Measurements from ENCODE around the gene CORO1C.
"Not testable (repeated sequence)": the region's sequence is repeated elsewhere in the genome, so short reads cannot be mapped to it uniquely, and the experiment has no call there.

Gene CORO1C

DNA sequence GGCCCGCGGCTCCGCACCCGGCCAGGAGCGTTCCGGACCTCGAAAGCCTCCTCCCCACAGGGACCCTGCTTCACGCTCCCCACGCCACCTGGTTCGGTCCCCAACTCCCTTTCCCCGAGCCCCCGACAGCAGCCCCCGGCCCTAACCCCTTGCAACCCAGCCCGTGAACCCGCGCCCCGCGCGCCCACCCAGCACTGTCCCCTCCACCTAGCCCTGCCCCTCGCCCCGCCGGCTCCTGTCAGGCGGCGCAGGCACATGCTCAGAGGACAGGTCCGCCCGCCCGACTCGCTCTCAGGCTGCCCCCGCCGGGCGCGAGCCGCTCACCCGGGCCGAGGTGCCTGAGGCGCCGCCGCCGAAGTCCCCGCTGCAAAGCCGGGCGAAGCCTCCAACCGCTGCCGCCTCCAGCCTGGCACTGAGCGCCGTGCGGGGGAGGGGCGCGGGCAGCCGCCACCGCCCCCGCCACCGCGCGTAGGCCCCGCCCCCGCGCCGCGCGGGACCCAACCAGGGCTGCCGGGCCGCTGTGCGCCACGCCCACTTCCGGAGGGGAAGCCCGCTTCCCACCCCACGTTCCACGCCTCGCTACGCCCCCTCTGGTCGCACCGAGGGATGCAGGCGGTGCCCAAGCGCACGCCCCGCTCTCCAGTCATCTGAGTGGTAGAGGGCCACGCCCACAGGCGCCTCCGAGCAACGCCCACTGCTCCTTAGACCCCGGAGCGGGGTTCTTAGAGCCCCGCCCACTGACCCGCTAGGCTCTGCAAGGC is at the start of gene CORO1C:
TSS of gene CORO1C (minus strand) at position 414 of the 761 bp plus-strand sequence. CDS start 30,200 bp downstream, outside the sequence.
- Histone ChIP-seq H3K4me3 (ENCODE audit: low read length in 2 of 2) (peak within 1 kb of the TSS; percentile 87 to 95), H3K9me3 (ENCODE audit: control insufficient read depth in 2 of 2, low read length in 2 of 2) (no peaks in the 10 kb centered on the region), H3K9ac (ENCODE audit: low read length in 2 of 2) (peak within 1 kb of the TSS; percentile 94 to 97), H3K4me1 (ENCODE audit: control insufficient read depth, insufficient read depth, low read length) (peaks cover 12% of the 10 kb centered on the region), H3K27me3 (ENCODE audit: control insufficient read depth in 1 of 2, insufficient read depth in 2 of 2, low read length in 2 of 2) (no peaks in the 10 kb centered on the region), H3K27ac (ENCODE audit: low read length) (peak within 1 kb of the TSS; percentile 98), H3K36me3 (ENCODE audit: control insufficient read depth in 2 of 2, insufficient read depth in 2 of 2, low read length in 2 of 2) (no peaks in the 10 kb centered on the region)

DNA sequence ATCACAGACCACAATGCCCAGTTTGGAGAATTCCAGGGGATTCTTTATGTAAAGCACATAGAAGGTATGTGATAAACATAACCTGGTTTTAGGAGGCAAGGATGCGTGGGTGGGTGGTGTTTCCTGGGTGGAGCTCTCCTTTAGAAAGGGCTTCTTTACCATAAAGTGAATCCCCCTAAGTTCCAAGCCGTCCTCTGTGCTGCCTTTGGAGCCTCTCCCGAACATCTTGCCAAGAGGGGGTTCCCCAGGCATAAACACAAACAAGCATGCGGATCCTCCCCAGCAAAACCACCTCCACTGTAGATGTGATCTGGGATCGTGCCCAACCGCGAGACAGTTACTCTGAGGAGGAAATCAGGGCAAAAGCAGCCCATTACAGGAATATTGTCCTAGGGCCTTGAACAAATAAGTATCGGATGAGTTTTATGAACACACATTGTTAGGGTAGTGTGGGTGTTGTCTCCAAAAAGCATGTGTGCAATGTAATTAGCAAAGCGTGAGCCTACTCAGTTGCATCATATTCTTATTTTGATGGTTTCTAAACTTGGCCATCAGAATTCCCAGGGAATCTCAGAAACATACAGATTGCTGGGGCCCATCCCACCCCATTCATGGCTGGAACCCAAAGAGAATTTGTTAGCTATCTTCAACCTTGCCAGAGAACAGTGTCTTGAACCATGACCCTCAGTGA is 48.8 kb upstream of the CORO1C start:
- Histone ChIP-seq H3K27ac (ENCODE audit: low read length) (no peak overlapping the region), H3K36me3 (ENCODE audit: control insufficient read depth in 2 of 2, insufficient read depth in 2 of 2, low read length in 2 of 2) (peaks cover 3 to 7% of the 10 kb centered on the region in 2 donors), H3K27me3 (ENCODE audit: control insufficient read depth in 1 of 2, insufficient read depth in 2 of 2, low read length in 2 of 2) (no peaks in the 10 kb centered on the region), H3K4me3 (ENCODE audit: low read length in 2 of 2) (no peak overlapping the region), H3K9ac (ENCODE audit: low read length in 2 of 2) (no peak overlapping the region), H3K4me1 (ENCODE audit: control insufficient read depth, insufficient read depth, low read length) (peaks cover 13% of the 10 kb centered on the region), H3K9me3 (ENCODE audit: control insufficient read depth in 2 of 2, low read length in 2 of 2) (no peaks in the 10 kb centered on the region)

DNA sequence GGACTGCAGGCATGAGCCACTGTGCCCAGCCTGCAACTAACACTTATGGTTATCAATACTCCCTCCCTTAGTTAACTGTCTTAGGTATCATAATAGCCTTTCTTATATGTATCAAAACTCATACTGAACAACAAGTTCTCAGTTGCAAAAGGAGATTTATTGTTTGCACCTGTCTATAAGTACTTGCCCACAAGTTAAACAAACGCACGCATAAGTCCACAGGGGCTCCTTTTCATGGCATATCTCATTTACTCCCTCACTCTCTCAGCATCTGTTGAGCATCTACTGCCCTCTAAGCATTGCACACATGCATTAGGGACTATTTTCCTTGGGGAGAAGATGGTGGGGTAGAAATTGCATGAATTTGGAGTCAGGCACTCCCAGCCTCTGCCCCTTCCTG is 46.7 kb upstream of the CORO1C start:
- Histone ChIP-seq H3K4me1 (ENCODE audit: control insufficient read depth, insufficient read depth, low read length) (peaks cover 21% of the 10 kb centered on the region), H3K9ac (ENCODE audit: low read length in 2 of 2) (no peak overlapping the region), H3K4me3 (ENCODE audit: low read length in 2 of 2) (no peak overlapping the region), H3K27ac (ENCODE audit: low read length) (no peak overlapping the region), H3K27me3 (ENCODE audit: control insufficient read depth in 1 of 2, insufficient read depth in 2 of 2, low read length in 2 of 2) (no peaks in the 10 kb centered on the region), H3K36me3 (ENCODE audit: control insufficient read depth in 2 of 2, insufficient read depth in 2 of 2, low read length in 2 of 2) (no peaks in the 10 kb centered on the region), H3K9me3 (ENCODE audit: control insufficient read depth in 2 of 2, low read length in 2 of 2) (no peaks in the 10 kb centered on the region)

DNA sequence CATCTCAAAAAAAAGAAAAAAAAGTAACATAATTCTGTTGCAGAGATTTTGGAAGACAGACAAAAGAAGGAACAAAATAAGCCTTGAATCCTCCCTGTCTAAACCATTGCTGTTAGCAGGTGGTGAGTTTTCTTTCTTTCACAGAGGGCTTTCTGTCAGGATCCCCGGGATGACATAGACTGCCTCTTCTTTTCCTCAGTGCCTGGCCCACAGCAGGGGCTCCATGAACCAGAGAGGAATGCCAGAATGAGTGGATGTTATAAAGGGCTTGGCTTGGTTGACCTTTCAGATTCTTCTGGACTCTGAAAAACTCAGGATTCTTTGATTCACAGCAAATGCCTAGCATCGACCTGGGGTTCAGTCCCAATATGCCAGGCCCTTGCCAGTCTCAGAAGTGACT is 45.8 kb upstream of the CORO1C start:
- Histone ChIP-seq H3K4me3 (ENCODE audit: low read length in 2 of 2) (no peak overlapping the region), H3K9me3 (ENCODE audit: control insufficient read depth in 2 of 2, low read length in 2 of 2) (no peaks in the 10 kb centered on the region), H3K27ac (ENCODE audit: low read length) (no peak overlapping the region), H3K36me3 (ENCODE audit: control insufficient read depth in 2 of 2, insufficient read depth in 2 of 2, low read length in 2 of 2) (no peaks in the 10 kb centered on the region), H3K4me1 (ENCODE audit: control insufficient read depth, insufficient read depth, low read length) (peaks cover 30% of the 10 kb centered on the region), H3K9ac (ENCODE audit: low read length in 2 of 2) (no peak overlapping the region), H3K27me3 (ENCODE audit: control insufficient read depth in 1 of 2, insufficient read depth in 2 of 2, low read length in 2 of 2) (no peaks in the 10 kb centered on the region)

DNA sequence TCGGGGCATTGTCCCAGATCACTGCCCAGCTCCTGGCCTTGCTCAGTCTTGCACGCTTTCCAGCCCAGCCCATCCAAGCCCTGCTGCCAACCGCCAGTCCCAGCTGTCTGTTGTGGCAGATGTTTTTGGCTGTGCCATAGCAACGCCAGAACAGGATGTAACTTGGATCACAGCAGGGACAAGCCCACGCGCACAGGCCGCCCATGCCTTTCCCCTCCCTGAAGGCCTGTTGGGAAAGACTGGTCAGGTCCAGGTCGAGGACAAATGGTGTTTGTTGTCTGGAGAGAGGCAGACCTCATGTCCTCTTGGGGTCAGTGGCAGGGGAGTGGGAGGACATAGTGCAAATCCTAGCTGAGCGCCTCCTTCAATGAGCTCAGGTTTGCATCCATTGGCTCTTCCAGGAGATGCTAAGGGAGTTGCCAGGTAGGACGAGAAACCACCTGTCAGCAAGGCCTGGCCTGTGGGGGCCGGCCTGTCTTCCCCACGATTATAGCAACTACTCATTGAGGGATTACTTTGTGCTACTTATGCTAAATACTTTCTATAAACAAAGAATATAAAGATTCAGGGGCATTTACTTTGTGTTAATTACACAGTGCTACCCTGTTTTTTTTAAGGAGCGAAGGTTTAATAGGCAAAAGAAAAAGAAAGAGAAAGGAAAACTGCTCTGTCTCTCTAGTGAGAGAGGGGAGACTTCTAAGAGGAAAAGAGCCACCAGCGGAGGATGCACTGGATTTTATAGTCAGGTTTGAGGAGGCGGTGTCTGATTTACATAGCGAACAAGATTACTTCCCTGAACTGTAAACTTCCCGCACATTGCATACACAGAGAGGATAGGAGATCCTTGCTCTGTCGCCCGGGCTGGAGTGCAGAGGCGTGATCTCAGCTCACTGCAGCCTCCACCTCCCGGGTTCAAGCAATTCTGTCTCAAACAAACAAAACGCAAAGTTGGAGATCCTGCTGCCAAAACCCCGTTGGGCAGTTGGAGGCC is 42.8 kb upstream of the CORO1C start:
- Histone ChIP-seq H3K9me3 (ENCODE audit: control insufficient read depth in 2 of 2, low read length in 2 of 2) (no peaks in the 10 kb centered on the region), H3K9ac (ENCODE audit: low read length in 2 of 2) (peak overlapping the region; percentile 63 to 66), H3K4me1 (ENCODE audit: control insufficient read depth, insufficient read depth, low read length) (peaks cover 47% of the 10 kb centered on the region), H3K27ac (ENCODE audit: low read length) (peak overlapping the region; percentile 97), H3K27me3 (ENCODE audit: control insufficient read depth in 1 of 2, insufficient read depth in 2 of 2, low read length in 2 of 2) (no peaks in the 10 kb centered on the region), H3K4me3 (ENCODE audit: low read length in 2 of 2) (peak overlapping the region; percentile 17 to 44), H3K36me3 (ENCODE audit: control insufficient read depth in 2 of 2, insufficient read depth in 2 of 2, low read length in 2 of 2) (no peaks in the 10 kb centered on the region)

DNA sequence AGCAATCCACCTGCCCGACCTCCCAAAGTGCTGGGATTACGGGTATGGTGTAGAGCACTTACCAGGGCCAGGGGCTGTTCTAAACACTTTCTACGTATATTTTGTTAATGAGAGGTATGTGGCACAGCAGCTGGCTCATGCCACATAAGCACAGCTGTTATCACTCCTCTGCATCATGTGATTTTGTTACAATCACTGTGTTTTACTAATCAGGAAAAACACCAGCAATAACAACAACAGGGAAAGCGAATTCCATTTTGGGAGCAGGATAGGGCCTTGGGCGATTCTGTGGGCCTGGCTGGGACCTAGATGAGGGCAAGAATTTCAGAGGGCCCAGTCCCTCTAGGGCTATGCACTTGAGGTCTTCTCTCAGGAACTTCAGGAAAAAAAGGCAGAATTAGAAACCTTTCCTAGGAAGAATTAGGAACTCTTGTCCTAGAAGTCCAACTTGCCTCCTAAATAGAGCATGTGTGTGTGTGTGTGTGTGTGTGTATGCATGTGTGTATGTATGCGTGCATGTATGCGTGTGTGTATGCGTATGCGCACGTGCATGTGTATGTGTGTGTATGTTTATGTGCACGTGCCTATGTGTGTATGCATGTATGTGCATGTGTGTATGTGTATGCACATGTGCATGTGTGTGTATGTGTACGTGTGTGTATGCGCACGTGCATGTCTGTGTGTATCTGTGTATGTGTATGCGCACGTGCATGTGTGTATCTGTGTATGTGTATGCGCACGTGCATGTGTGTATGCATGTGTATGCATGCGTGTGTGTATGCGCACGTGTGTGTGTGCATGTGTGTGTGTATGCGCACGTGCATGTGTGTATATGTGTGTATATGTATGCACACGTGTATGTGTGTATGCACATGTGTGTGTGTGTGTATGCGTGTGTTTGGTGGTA is 41.8 kb upstream of the CORO1C start:
- no peaks in the 10 kb centered on the region for H3K36me3 ChIP-seq (ENCODE audit: control insufficient read depth in 2 of 2, insufficient read depth in 2 of 2, low read length in 2 of 2)
- H3K9ac ChIP-seq (ENCODE audit: low read length in 2 of 2), result no peak overlapping the region
- no peaks in the 10 kb centered on the region for H3K9me3 ChIP-seq (ENCODE audit: control insufficient read depth in 2 of 2, low read length in 2 of 2)
- peaks cover 57% of the 10 kb centered on the region for H3K4me1 ChIP-seq (ENCODE audit: control insufficient read depth, insufficient read depth, low read length)
- no peak overlapping the region for H3K4me3 ChIP-seq (ENCODE audit: low read length in 2 of 2)
- H3K27me3 ChIP-seq (ENCODE audit: control insufficient read depth in 1 of 2, insufficient read depth in 2 of 2, low read length in 2 of 2), result no peaks in the 10 kb centered on the region
- H3K27ac ChIP-seq (ENCODE audit: low read length), result peak overlapping the region; percentile 97

DNA sequence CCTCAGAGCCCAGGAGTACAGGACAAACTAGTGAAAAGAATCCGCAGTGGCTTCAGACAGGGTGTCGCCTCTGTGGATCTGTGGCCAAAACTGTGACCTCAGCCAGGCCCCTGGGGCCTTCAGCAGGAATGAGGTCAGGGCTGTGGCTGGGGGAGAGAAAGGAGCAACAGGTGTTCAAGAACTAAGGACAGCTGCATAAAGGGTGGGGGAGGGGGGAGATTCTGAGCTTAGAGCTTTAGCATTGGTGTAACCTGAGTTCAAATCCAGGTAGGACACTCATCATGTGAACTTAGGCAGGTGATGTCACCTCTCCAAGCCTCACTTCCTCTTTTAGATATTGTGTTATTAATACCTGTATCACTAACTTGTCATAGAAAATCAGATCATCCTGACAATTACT is 40.9 kb upstream of the CORO1C start:
- Histone ChIP-seq H3K4me1 (ENCODE audit: control insufficient read depth, insufficient read depth, low read length) (peaks cover 58% of the 10 kb centered on the region), H3K9me3 (ENCODE audit: control insufficient read depth in 2 of 2, low read length in 2 of 2) (no peaks in the 10 kb centered on the region), H3K4me3 (ENCODE audit: low read length in 2 of 2) (no peak overlapping the region), H3K27me3 (ENCODE audit: control insufficient read depth in 1 of 2, insufficient read depth in 2 of 2, low read length in 2 of 2) (no peaks in the 10 kb centered on the region), H3K9ac (ENCODE audit: low read length in 2 of 2) (no peak overlapping the region), H3K27ac (ENCODE audit: low read length) (peak overlapping the region; percentile 97), H3K36me3 (ENCODE audit: control insufficient read depth in 2 of 2, insufficient read depth in 2 of 2, low read length in 2 of 2) (no peaks in the 10 kb centered on the region)

DNA sequence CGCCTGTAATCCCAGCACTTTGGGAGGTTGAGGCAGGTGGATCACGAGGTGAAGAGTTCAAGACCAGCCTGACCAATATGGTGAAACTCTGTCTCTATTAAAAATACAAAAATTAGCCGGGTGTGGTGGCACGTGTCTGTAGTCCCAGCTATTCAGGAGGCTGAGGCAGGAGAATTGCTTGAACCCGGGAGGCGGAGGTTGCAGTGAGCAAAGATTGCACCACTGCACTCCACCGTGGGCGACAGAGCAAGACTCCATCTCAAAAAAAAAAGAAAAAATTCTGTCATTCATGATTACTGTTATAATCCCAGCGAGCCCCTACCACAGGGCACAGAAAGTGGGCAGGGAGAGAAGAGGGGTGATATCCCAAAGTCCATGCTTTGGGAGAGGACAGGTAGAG is 40.5 kb upstream of the CORO1C start:
- not testable (repeated sequence) for H3K4me3 ChIP-seq (ENCODE audit: low read length in 2 of 2); H3K9me3 ChIP-seq (ENCODE audit: control insufficient read depth in 2 of 2, low read length in 2 of 2); H3K27me3 ChIP-seq (ENCODE audit: control insufficient read depth in 1 of 2, insufficient read depth in 2 of 2, low read length in 2 of 2); H3K9ac ChIP-seq (ENCODE audit: low read length in 2 of 2); H3K36me3 ChIP-seq (ENCODE audit: control insufficient read depth in 2 of 2, insufficient read depth in 2 of 2, low read length in 2 of 2)
- Histone ChIP-seq H3K4me1 (ENCODE audit: control insufficient read depth, insufficient read depth, low read length) (peaks cover 58% of the 10 kb centered on the region), H3K27ac (ENCODE audit: low read length) (peak overlapping the region; percentile 97)

DNA sequence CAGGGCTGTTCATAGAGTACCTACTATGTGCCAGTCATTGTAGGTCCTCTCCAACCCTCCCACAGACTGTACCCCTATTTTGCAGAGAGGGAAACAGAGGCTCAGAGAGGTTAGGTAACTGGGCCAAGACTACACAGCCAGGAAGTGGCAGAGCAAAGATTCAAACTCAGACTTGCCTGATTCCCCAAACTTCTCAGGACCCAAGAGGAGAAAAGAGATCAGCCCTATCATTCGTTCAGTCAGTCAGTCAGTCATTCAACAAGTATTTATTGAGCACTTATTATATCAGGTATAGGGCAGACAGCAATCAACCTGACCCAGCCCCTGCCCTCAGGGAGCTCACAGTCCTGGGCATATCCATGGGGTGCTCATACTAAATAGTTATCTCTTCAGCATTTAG is 39.6 kb upstream of the CORO1C start:
- no peaks in the 10 kb centered on the region for H3K9me3 ChIP-seq (ENCODE audit: control insufficient read depth in 2 of 2, low read length in 2 of 2)
- H3K36me3 ChIP-seq (ENCODE audit: control insufficient read depth in 2 of 2, insufficient read depth in 2 of 2, low read length in 2 of 2), result no peaks in the 10 kb centered on the region
- H3K4me1 ChIP-seq (ENCODE audit: control insufficient read depth, insufficient read depth, low read length), result peaks cover 58% of the 10 kb centered on the region
- peak overlapping the region; percentile 60 for H3K27ac ChIP-seq (ENCODE audit: low read length)
- H3K27me3 ChIP-seq (ENCODE audit: control insufficient read depth in 1 of 2, insufficient read depth in 2 of 2, low read length in 2 of 2), result no peaks in the 10 kb centered on the region
- H3K4me3 ChIP-seq (ENCODE audit: low read length in 2 of 2), result no peak overlapping the region
- H3K9ac ChIP-seq (ENCODE audit: low read length in 2 of 2), result no peak overlapping the region

Measured in stomach smooth muscle (tissue), 2 donors.